ENCODE measurements around the gene PPM1L. TPM values are rescaled to one million over a fixed set of nuclear protein-coding genes. Genes with fewer than 3 reads are reported as not detected.

The PPM1L gene
- polyA plus RNA-seq, 3 donors, result 5.5 to 9.9 (median 7.8) TPM

DNA sequence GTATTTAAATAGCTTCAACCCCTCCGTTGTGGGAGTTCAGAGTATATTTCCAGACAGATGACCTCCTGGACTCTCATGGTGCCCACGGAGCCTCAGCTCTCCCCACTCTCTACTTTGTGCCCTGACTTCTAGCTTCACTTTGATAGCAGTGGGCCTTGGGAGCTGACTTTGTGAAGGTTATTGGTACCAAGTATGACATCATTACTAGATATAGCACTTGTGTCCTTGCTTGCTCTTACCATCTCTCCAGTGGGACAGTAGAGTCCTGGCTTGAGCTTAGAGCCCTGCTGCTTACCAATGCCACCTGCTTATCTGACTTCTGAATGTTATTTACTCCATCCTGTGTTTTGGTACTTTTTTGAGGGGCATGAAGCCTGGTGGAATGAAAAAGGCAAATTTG is 53.4 kb downstream of the PPM1L start:
- H3K4me3 Mint-ChIP-seq, result no peak overlapping the region
- TF ChIP-seq, protein P1, sequence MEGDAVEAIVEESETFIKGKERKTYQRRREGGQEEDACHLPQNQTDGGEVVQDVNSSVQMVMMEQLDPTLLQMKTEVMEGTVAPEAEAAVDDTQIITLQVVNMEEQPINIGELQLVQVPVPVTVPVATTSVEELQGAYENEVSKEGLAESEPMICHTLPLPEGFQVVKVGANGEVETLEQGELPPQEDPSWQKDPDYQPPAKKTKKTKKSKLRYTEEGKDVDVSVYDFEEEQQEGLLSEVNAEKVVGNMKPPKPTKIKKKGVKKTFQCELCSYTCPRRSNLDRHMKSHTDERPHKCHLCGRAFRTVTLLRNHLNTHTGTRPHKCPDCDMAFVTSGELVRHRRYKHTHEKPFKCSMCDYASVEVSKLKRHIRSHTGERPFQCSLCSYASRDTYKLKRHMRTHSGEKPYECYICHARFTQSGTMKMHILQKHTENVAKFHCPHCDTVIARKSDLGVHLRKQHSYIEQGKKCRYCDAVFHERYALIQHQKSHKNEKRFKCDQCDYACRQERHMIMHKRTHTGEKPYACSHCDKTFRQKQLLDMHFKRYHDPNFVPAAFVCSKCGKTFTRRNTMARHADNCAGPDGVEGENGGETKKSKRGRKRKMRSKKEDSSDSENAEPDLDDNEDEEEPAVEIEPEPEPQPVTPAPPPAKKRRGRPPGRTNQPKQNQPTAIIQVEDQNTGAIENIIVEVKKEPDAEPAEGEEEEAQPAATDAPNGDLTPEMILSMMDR (IDR thresholded peaks at IDR 0.05), result no peak
- H3K4me1 ChIP-seq (ENCODE audit: control insufficient read depth in 1 of 2, insufficient read depth in 2 of 2, low read length in 2 of 2), result peaks cover 10 to 11% of the 10 kb centered on the region in 2 donors
- no peaks in the 10 kb centered on the region for H3K36me3 ChIP-seq (replicated peaks in 1 of 2; ENCODE audit: control insufficient read depth in 1 of 2, insufficient read depth in 2 of 2, low read length in 2 of 2)
- peaks cover 4% of the 10 kb centered on the region for H4K20me1 ChIP-seq (ENCODE audit: insufficient read depth, low read length)
- no peaks in the 10 kb centered on the region for H3K27me3 ChIP-seq (ENCODE audit: control insufficient read depth in 2 of 2, insufficient read depth in 2 of 2, low read length in 2 of 2)
- WGBS (ENCODE audit: insufficient coverage), result no CpG with 5 or more reads among the region's 2 CpGs
- intact Hi-C loops (cut with micrococcal nuclease), result no loop called here
- no peak overlapping the region for H3K27ac ChIP-seq (ENCODE audit: low read depth in 1 of 2, low read length in 2 of 2)
- H3K9ac ChIP-seq (ENCODE audit: insufficient read depth, low read length, poor library complexity, severe bottlenecking), result no peak overlapping the region
- peaks cover 0 to 2% of the 10 kb centered on the region in 2 donors for H3K36me3 Mint-ChIP-seq
- H2AFZ ChIP-seq (ENCODE audit: insufficient read depth, low read depth, low read length, poor library complexity, severe bottlenecking), result no peak overlapping the region
- no peak overlapping the region for H3K27ac Mint-ChIP-seq
- H3K9me3 ChIP-seq (replicated peaks in 1 of 2; ENCODE audit: control insufficient read depth in 1 of 2, insufficient read depth in 1 of 2, low read length in 2 of 2), result no peaks in the 10 kb centered on the region
- H3K27me3 Mint-ChIP-seq (ENCODE audit: low read depth in 3 of 3), result peaks cover 1 to 2% (median 1%) of the 10 kb centered on the region in 3 donors
- H3K4me2 ChIP-seq (replicated peaks; ENCODE audit: extremely low read depth, low read length, poor library complexity, severe bottlenecking), result no peak overlapping the region
- H3K79me2 ChIP-seq (ENCODE audit: insufficient read depth, low read length), result no peaks in the 10 kb centered on the region
- no peak overlapping the region for H3K4me3 ChIP-seq (replicated peaks in 1 of 3; ENCODE audit: low read depth in 2 of 3, low read length in 3 of 3)
- H3K4me1 Mint-ChIP-seq, result peaks cover 19% of the 10 kb centered on the region
- no peak for DNase-seq
- peaks cover 0 to 2% (median 0%) of the 10 kb centered on the region in 7 donors for H3K9me3 Mint-ChIP-seq

DNA sequence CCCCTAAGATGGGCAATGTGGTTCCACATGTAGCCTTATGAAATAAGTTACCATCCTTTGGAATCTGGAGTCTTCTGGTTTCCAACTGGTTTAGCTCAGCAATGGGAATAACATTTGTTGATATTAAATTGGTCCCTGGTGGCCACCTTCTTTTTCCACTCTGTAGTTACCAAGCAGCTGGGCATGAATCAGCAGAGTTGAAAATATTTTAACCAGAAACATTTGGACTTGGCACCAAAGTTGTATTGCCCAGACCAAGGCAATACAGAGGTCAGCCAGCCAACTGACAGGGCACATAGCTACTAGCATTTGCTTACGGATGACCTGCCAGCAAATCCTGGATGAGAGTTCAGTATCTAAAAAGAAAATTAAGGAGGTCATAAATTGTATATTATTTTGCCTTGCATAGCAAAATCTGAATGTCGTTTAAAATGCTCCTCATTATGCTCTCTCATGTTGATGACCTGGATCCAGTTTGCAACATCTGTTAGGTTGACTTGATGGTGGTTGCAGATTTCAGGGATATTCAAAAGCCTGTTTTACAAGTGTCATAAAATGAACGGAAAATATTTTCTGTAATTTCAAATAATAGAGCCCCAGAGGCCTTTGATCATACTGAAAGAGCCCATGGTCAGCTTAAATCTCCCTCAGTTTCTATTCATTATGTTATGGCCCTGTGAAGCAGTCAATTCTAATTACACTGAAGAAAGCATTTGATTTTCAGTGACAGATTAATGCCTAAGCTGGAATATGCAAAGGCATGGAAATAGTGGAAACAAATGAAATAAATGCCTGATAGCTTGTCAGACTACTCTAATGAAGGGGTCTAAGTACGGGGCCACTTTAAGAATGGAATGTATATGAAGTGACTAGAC is 54.6 kb downstream of the PPM1L start:
- Histone ChIP-seq H3K79me2 (ENCODE audit: insufficient read depth, low read length) (no peaks in the 10 kb centered on the region), H3K9ac (ENCODE audit: insufficient read depth, low read length, poor library complexity, severe bottlenecking) (no peak overlapping the region), H4K20me1 (ENCODE audit: insufficient read depth, low read length) (peaks cover 4% of the 10 kb centered on the region), H3K27me3 (ENCODE audit: control insufficient read depth in 2 of 2, insufficient read depth in 2 of 2, low read length in 2 of 2) (no peaks in the 10 kb centered on the region), H2AFZ (ENCODE audit: insufficient read depth, low read depth, low read length, poor library complexity, severe bottlenecking) (no peak overlapping the region), H3K9me3 (replicated peaks in 1 of 2; ENCODE audit: control insufficient read depth in 1 of 2, insufficient read depth in 1 of 2, low read length in 2 of 2) (no peaks in the 10 kb centered on the region), H3K4me1 (ENCODE audit: control insufficient read depth in 1 of 2, insufficient read depth in 2 of 2, low read length in 2 of 2) (peaks cover 7 to 10% of the 10 kb centered on the region in 2 donors), H3K27ac (ENCODE audit: low read depth in 1 of 2, low read length in 2 of 2) (no peak overlapping the region), H3K36me3 (replicated peaks in 1 of 2; ENCODE audit: control insufficient read depth in 1 of 2, insufficient read depth in 2 of 2, low read length in 2 of 2) (no peaks in the 10 kb centered on the region), H3K4me3 (replicated peaks in 1 of 3; ENCODE audit: low read depth in 2 of 3, low read length in 3 of 3) (no peak overlapping the region), H3K4me2 (replicated peaks; ENCODE audit: extremely low read depth, low read length, poor library complexity, severe bottlenecking) (no peak overlapping the region)
- peaks cover 0 to 2% of the 10 kb centered on the region in 2 donors for H3K36me3 Mint-ChIP-seq
- no peak for DNase-seq
- intact Hi-C loops (cut with micrococcal nuclease), result no loop called here
- WGBS (ENCODE audit: insufficient coverage), result 100% methylated on average over 1 of the region's 4 CpGs
- peaks cover 14% of the 10 kb centered on the region for H3K4me1 Mint-ChIP-seq
- H3K27me3 Mint-ChIP-seq (ENCODE audit: low read depth in 3 of 3), result peaks cover 1 to 2% (median 1%) of the 10 kb centered on the region in 3 donors
- TF ChIP-seq, protein P1 (IDR thresholded peaks at IDR 0.05), result no peak
- H3K27ac Mint-ChIP-seq, result no peak overlapping the region
- no peak overlapping the region for H3K4me3 Mint-ChIP-seq
- peaks cover 0 to 2% (median 0%) of the 10 kb centered on the region in 7 donors for H3K9me3 Mint-ChIP-seq
